Lung (tissue), 12 donors: Measurements from ENCODE around the gene FA2H. TPM values are rescaled to one million over a fixed set of nuclear protein-coding genes. Genes with fewer than 3 reads are reported as not detected.
"Not testable (repeated sequence)": the region's sequence is repeated elsewhere in the genome, so short reads cannot be mapped to it uniquely, and the experiment has no call there.

Experiments
- ATAC-seq: fragments of 200-7000 bp; cut with Tn5 transposase; one replicate; pipeline ENCODE4 v1.9.1; 2020; ENCODE audit warnings: moderate number of reproducible peaks; ENCODE audit not compliant: insufficient read depth, low FRiP score
- DNase-seq, 3 donors: peaks; one replicate each; pipeline ENCODE4 v3.0.0-alpha.2; 2013 to 2017
- H3K27ac ChIP-seq, 2 donors: one replicate each; pipeline ENCODE4 v1.5.1; 2013; ENCODE audit warnings: mild to moderate bottlenecking in 2 of 2, moderate library complexity in 2 of 2, control low read depth in 1 of 2, inconsistent platforms in 1 of 2, low read depth in 1 of 2, low read length in 1 of 2
- H3K27me3 ChIP-seq, 3 donors: one replicate each; pipeline ENCODE4 v1.5.1; 2013; ENCODE audit warnings: low read length in 2 of 3; ENCODE audit not compliant: control insufficient read depth in 3 of 3, insufficient read depth in 3 of 3
- H3K36me3 ChIP-seq, 4 donors: one replicate each; pipeline ENCODE4 v1.5.1; 2013; ENCODE audit warnings: low read length in 4 of 4, mild to moderate bottlenecking in 1 of 4, moderate library complexity in 1 of 4; ENCODE audit not compliant: control insufficient read depth in 4 of 4, insufficient read depth in 4 of 4
- H3K4me1 ChIP-seq, 5 donors: one replicate each; pipeline ENCODE4 v1.5.1; 2013; ENCODE audit warnings: low read length in 5 of 5, mild to moderate bottlenecking in 2 of 5, moderate library complexity in 1 of 5; ENCODE audit not compliant: control insufficient read depth in 5 of 5, insufficient read depth in 5 of 5
- H3K4me3 ChIP-seq: one replicate; pipeline ENCODE4 v1.5.1; 2013; ENCODE audit warnings: mild to moderate bottlenecking, control low read depth, moderate library complexity
- H3K9ac ChIP-seq, 2 donors: one replicate each; pipeline ENCODE4 v1.5.1; 2013; ENCODE audit warnings: low read length in 2 of 2, control low read depth in 1 of 2; ENCODE audit not compliant: insufficient read depth in 1 of 2
- H3K9me3 ChIP-seq, 4 donors: one replicate each; pipeline ENCODE4 v1.5.1; 2013; ENCODE audit warnings: low read length in 3 of 4, mild to moderate bottlenecking in 1 of 4, moderate library complexity in 1 of 4; ENCODE audit not compliant: control insufficient read depth in 4 of 4, insufficient read depth in 3 of 4
- CTCF ChIP-seq: IDR thresholded peaks from 2 replicates; pipeline ENCODE4 v1.5.1; 2012; ENCODE audit warnings: mild to moderate bottlenecking; ENCODE audit errors: control extremely low read depth, extremely low read depth
- WGBS, 2 donors: extraction: QIAGEN DNeasy Blood & Tissue Kit; methylation state at CpG; one replicate each; pipeline ENCODE4 v1.1.7; 2013; 5-methylcytosine and 5-hydroxymethylcytosine counted together
- polyA plus RNA-seq, 2 donors: library from polyadenylated mRNA; stranded (reverse); fragments of 200-250 nt; gene quantifications; one replicate each; pipeline ENCODE4 v1.2.1, GENCODE V29; 2013
- total RNA-seq, 2 donors: library from RNA; depleted of rRNA in 1 of 2; stranded (reverse); fragments of >200 nt in 1 of 2; gene quantifications; one replicate each; pipeline ENCODE4 v1.2.1, GENCODE V29; 2014 to 2021
- donor health status: control.
- donor health status: control.
- donor health status: Bipolar disorder and iron deficiency.
- donor health status: healthy.
- donor health status: DM: yes; HTN: yes; CAD: no.

The FA2H gene
- total and polyA plus RNA-seq, 4 donors = 2.1 to 7.1 (median 4.7) TPM

GRCh38 chr16:74679983-74680382 lies 94.6 kb downstream of the FA2H start:
- Histone ChIP-seq H3K9ac (no peak overlapping the region), H3K27me3 (no peaks in the 10 kb centered on the region), H3K4me1 (no peaks in the 10 kb centered on the region), H3K9me3 (no peaks in the 10 kb centered on the region), H3K36me3 (peaks cover 0 to 37% (median 0%) of the 10 kb centered on the region in 4 donors), H3K4me3 (no peak overlapping the region), H3K27ac (no peak overlapping the region)
- no peak for TF ChIP-seq CTCF
- ATAC-seq (no peak), DNase-seq (no peak)
- WGBS, 2 donors = 25 to 73% methylated on average over 2 of the region's 2 CpGs

GRCh38 chr16:74677868-74678267 lies 96.8 kb downstream of the FA2H start:
- no peak for ATAC-seq
- DNase-seq = no peak
- Histone ChIP-seq H3K36me3 (peaks cover 0 to 41% (median 0%) of the 10 kb centered on the region in 4 donors), H3K27ac (no peak overlapping the region), H3K27me3 (no peaks in the 10 kb centered on the region), H3K4me1 (no peaks in the 10 kb centered on the region), H3K4me3 (no peak overlapping the region), H3K9me3 (no peaks in the 10 kb centered on the region), H3K9ac (no peak overlapping the region)
- no peak for TF ChIP-seq CTCF
- 95 to 97% methylated on average over 4 of the region's 4 CpGs for WGBS, 2 donors

- no peak for ATAC-seq
- no peak for TF ChIP-seq CTCF
- H3K27ac ChIP-seq = no peak overlapping the region
- H3K9me3 ChIP-seq = no peaks in the 10 kb centered on the region
- no peak overlapping the region for H3K4me3 ChIP-seq
- WGBS, 2 donors = 68 to 71% methylated on average over 3 of the region's 3 CpGs
- H3K36me3 ChIP-seq = peaks cover 0 to 32% (median 2%) of the 10 kb centered on the region in 4 donors
- H3K9ac ChIP-seq = no peak overlapping the region
- no peaks in the 10 kb centered on the region for H3K27me3 ChIP-seq
- no peaks in the 10 kb centered on the region for H3K4me1 ChIP-seq
- no peak for DNase-seq
Observed at GRCh38 chr16:74673876-74674275, 100.7 kb downstream of the FA2H start.

GRCh38 chr16:74668877-74669276 lies 105.7 kb downstream of the FA2H start:
- 98 to 99% methylated on average over 10 of the region's 10 CpGs for WGBS, 2 donors
- H3K27ac ChIP-seq, H3K27me3 ChIP-seq, H3K9me3 ChIP-seq, H3K4me1 ChIP-seq, ATAC-seq, H3K4me3 ChIP-seq, H3K9ac ChIP-seq, DNase-seq: not testable (repeated sequence)
- H3K36me3 ChIP-seq = peaks cover 6 to 13% (median 8%) of the 10 kb centered on the region in 4 donors
